Tibial artery (tissue), 4 donors: ENCODE measurements around the gene AGAP5.
"Not testable (repeated sequence)": the region's sequence is repeated elsewhere in the genome, so short reads cannot be mapped to it uniquely, and the experiment has no call there.

ENCODE experiments used
- DNase-seq, 2 donors: peaks; one replicate each; pipeline ENCODE4 v3.0.0-alpha.2; 2019
- H3K27ac ChIP-seq, 2 donors: fragments of 200-600 bp; sonication (generic) in 1 of 2; 1 replicate in 1 of 2; 2 replicates in 1 of 2; pipeline ENCODE4 v1.5.1; 2018 to 2019; ENCODE audit warnings: mild to moderate bottlenecking in 1 of 2
- H3K27me3 ChIP-seq, 2 donors: fragments of 200-600 bp; sonication (generic) in 1 of 2; one replicate each; pipeline versions ENCODE4 v1.5.1 to v1.6.0; 2016 to 2019
- H3K36me3 ChIP-seq, 3 donors: fragments of 200-600 bp; sonication (generic) in 2 of 3; one replicate each; pipeline ENCODE4 v1.5.1; 2016 to 2019; ENCODE audit warnings: mild to moderate bottlenecking in 2 of 3
- H3K4me1 ChIP-seq, 4 donors: fragments of 200-600 bp; sonication (generic) in 2 of 4; 1 replicate in 3 of 4; 2 replicates in 1 of 4; pipeline ENCODE4 v1.5.1; 2016 to 2019
- H3K4me3 ChIP-seq, 2 donors: fragments of 200-600 bp; sonication (generic) in 1 of 2; 1 replicate in 1 of 2; 2 replicates in 1 of 2; pipeline ENCODE4 v1.5.1; 2018 to 2019; ENCODE audit warnings: mild to moderate bottlenecking in 2 of 2
- H3K9me3 ChIP-seq, 3 donors: fragments of 200-600 bp; sonication (generic) in 1 of 3; one replicate each; pipeline ENCODE4 v1.5.1; 2016 to 2019
- CTCF ChIP-seq, 2 experiments: fragments of 200-600 bp in 1 of 2; fragments of 450-650 bp in 1 of 2; IDR thresholded peaks; one replicate each; pipeline ENCODE4 v1.5.1; 2017 to 2019; ENCODE audit warnings: antibody characterized with exemption in 2 of 2, mild to moderate bottlenecking in 1 of 2, moderate library complexity in 1 of 2
- intact Hi-C: fragments of 100-400 bp; cut with DNase I; formaldehyde crosslinking; loops from one replicate; pipeline ENCODE4 v1.15.0; 2023; ENCODE audit warnings: low total_unique reads

The AGAP5 gene

GRCh38 chr10:73730153-73730906 is 32.4 kb upstream of the AGAP5 start:
- Histone ChIP-seq H3K36me3 (peaks cover 13 to 53% (median 28%) of the 10 kb centered on the region in 3 donors), H3K4me1 (peaks cover 0 to 56% (median 31%) of the 10 kb centered on the region in 4 donors)
- intact Hi-C loops = no loop called here

GRCh38 chr10:73729781-73730152 is 31.9 kb upstream of the AGAP5 start:
- not testable (repeated sequence) for DNase-seq
- Histone ChIP-seq H3K4me1 (peaks cover 0 to 53% (median 29%) of the 10 kb centered on the region in 4 donors), H3K36me3 (peaks cover 18 to 56% (median 28%) of the 10 kb centered on the region in 3 donors)

More at GRCh38 chr10:73730153-73730906, 32.4 kb upstream of the AGAP5 start:
- Histone ChIP-seq H3K27ac (peak overlapping the region; percentile 88 to 89), H3K27me3 (no peaks in the 10 kb centered on the region), H3K4me3 (peak overlapping the region; percentile 83 to 88), H3K9me3 (no peaks in the 10 kb centered on the region)
- no peak for TF ChIP-seq CTCF (IDR thresholded peaks at IDR 0.05)
- DNase-seq = peak; percentile 88 to 92

GRCh38 chr10:73723516-73723915 is 25.6 kb upstream of the AGAP5 start:
- H3K27me3 ChIP-seq = no peaks in the 10 kb centered on the region
- TF ChIP-seq CTCF (IDR thresholded peaks at IDR 0.05) = no peak
- intact Hi-C loops = no loop called here
- no peak overlapping the region for H3K27ac ChIP-seq
- no peaks in the 10 kb centered on the region for H3K9me3 ChIP-seq
- H3K36me3 ChIP-seq = peaks cover 29 to 81% (median 63%) of the 10 kb centered on the region in 3 donors
- H3K4me1 ChIP-seq = peaks cover 0 to 3% (median 0%) of the 10 kb centered on the region in 4 donors
- H3K4me3 ChIP-seq = no peak overlapping the region
- no peak for DNase-seq

More at GRCh38 chr10:73729781-73730152, 31.9 kb upstream of the AGAP5 start:
- H3K9me3 ChIP-seq, intact Hi-C loops, H3K27me3 ChIP-seq: not testable (repeated sequence)
- Histone ChIP-seq H3K4me3 (peak overlapping the region; percentile 83 to 88), H3K27ac (peak overlapping the region; percentile 88 to 89)

- H3K27me3 ChIP-seq, H3K4me3 ChIP-seq, intact Hi-C loops, H3K27ac ChIP-seq, DNase-seq, H3K9me3 ChIP-seq, H3K4me1 ChIP-seq: not testable (repeated sequence)
- H3K36me3 ChIP-seq = peaks cover 43 to 92% (median 79%) of the 10 kb centered on the region in 3 donors
These were observed 22.7 kb upstream of the AGAP5 start for GRCh38 chr10:73720561-73720960.

- no peak overlapping the region for H3K4me3 ChIP-seq
- no peaks in the 10 kb centered on the region for H3K9me3 ChIP-seq
- TF ChIP-seq CTCF (IDR thresholded peaks at IDR 0.05) = no peak
- no peak for DNase-seq
- no peaks in the 10 kb centered on the region for H3K4me1 ChIP-seq
- no peak overlapping the region for H3K27ac ChIP-seq
- H3K36me3 ChIP-seq = peaks cover 36 to 79% (median 73%) of the 10 kb centered on the region in 3 donors
- no peaks in the 10 kb centered on the region for H3K27me3 ChIP-seq
- intact Hi-C loops = no loop called here
These were observed 19.6 kb upstream of the AGAP5 start for GRCh38 chr10:73717556-73717955.

- DNase-seq = no peak
- intact Hi-C loops = no loop called here
- H3K4me1 ChIP-seq = no peaks in the 10 kb centered on the region
- no peaks in the 10 kb centered on the region for H3K27me3 ChIP-seq
- TF ChIP-seq CTCF (IDR thresholded peaks at IDR 0.05) = no peak
- no peaks in the 10 kb centered on the region for H3K9me3 ChIP-seq
- peaks cover 26 to 76% (median 70%) of the 10 kb centered on the region in 3 donors for H3K36me3 ChIP-seq
- no peak overlapping the region for H3K27ac ChIP-seq
- H3K4me3 ChIP-seq = no peak overlapping the region
These were observed 18.3 kb upstream of the AGAP5 start for GRCh38 chr10:73716251-73716650.

GRCh38 chr10:73715179-73716156 is 17.6 kb upstream of the AGAP5 start:
- intact Hi-C loops, H3K9me3 ChIP-seq, DNase-seq, H3K4me1 ChIP-seq, H3K27me3 ChIP-seq, H3K27ac ChIP-seq, H3K4me3 ChIP-seq: not testable (repeated sequence)
- peaks cover 29 to 68% (median 62%) of the 10 kb centered on the region in 3 donors for H3K36me3 ChIP-seq

GRCh38 chr10:73714483-73714882 is 16.6 kb upstream of the AGAP5 start:
- H3K36me3 ChIP-seq = peaks cover 29 to 63% (median 61%) of the 10 kb centered on the region in 3 donors
- H3K4me3 ChIP-seq, H3K4me1 ChIP-seq, H3K27ac ChIP-seq, intact Hi-C loops, H3K9me3 ChIP-seq, DNase-seq, H3K27me3 ChIP-seq: not testable (repeated sequence)

- H3K4me1 ChIP-seq, H3K4me3 ChIP-seq, H3K27me3 ChIP-seq, H3K9me3 ChIP-seq, H3K27ac ChIP-seq, DNase-seq, intact Hi-C loops: not testable (repeated sequence)
- peaks cover 29 to 58% (median 55%) of the 10 kb centered on the region in 3 donors for H3K36me3 ChIP-seq
These were observed 16.0 kb upstream of the AGAP5 start for GRCh38 chr10:73713912-73714311.
